ENCODE results near the gene BORCS6. TPM values are rescaled to one million over a fixed set of nuclear protein-coding genes. Genes with fewer than 3 reads are reported as not detected.

BORCS6 gene
- total RNA-seq: 5.5 and 5.6 TPM in 2 replicates
- long read RNA-seq: 0 reads

GRCh38 chr17:8189711-8190477 is at the start of gene BORCS6:
Gene BORCS6 (minus strand): TSS chr17:8190180. CDS start chr17:8190140, 40 bp downstream.
- Mint-ChIP-seq H3K27me3 (ENCODE audit: low read depth) (peaks cover 3% of the 10 kb centered on the region), H3K27ac (ENCODE audit: unreplicated experiment) (no peak within 1 kb of the TSS), H3K4me1 (peaks cover 15% of the 10 kb centered on the region), H3K9me3 (no peaks in the 10 kb centered on the region), H3K4me3 (peak within 1 kb of the TSS; percentile 90), H3K36me3 (ENCODE audit: low read depth) (no peaks in the 10 kb centered on the region)
- TF ChIP-seq CTCF (conservative IDR thresholded peaks at IDR 0.05): no peak
- peak; percentile 84 for DNase-seq (ENCODE audit: low read depth, low spot score)

GRCh38 chr17:8237886-8238285 is 47.9 kb upstream of the BORCS6 start:
- no peaks in the 10 kb centered on the region for H3K27me3 Mint-ChIP-seq (ENCODE audit: low read depth)
- no peak for TF ChIP-seq CTCF (conservative IDR thresholded peaks at IDR 0.05)
- H3K9me3 Mint-ChIP-seq: no peaks in the 10 kb centered on the region
- no peaks in the 10 kb centered on the region for H3K4me1 Mint-ChIP-seq
- peaks cover 10% of the 10 kb centered on the region for H3K36me3 Mint-ChIP-seq (ENCODE audit: low read depth)
- H3K4me3 Mint-ChIP-seq: no peak overlapping the region
- H3K27ac Mint-ChIP-seq (ENCODE audit: unreplicated experiment): no peak overlapping the region
- DNase-seq (ENCODE audit: low read depth, low spot score): no peak

- DNase-seq (ENCODE audit: low read depth, low spot score): no peak
- TF ChIP-seq CTCF (conservative IDR thresholded peaks at IDR 0.05): no peak
- Mint-ChIP-seq H3K27ac (ENCODE audit: unreplicated experiment) (peak overlapping the region; percentile 82), H3K4me1 (no peaks in the 10 kb centered on the region), H3K36me3 (ENCODE audit: low read depth) (peaks cover 12% of the 10 kb centered on the region), H3K4me3 (no peak overlapping the region), H3K9me3 (no peaks in the 10 kb centered on the region), H3K27me3 (ENCODE audit: low read depth) (no peaks in the 10 kb centered on the region)
Measured at GRCh38 chr17:8237175-8237574, 47.2 kb upstream of the BORCS6 start.

GRCh38 chr17:8235676-8236075 is 45.7 kb upstream of the BORCS6 start:
- no peak for TF ChIP-seq CTCF (conservative IDR thresholded peaks at IDR 0.05)
- no peaks in the 10 kb centered on the region for H3K27me3 Mint-ChIP-seq (ENCODE audit: low read depth)
- no peaks in the 10 kb centered on the region for H3K4me1 Mint-ChIP-seq
- no peak overlapping the region for H3K4me3 Mint-ChIP-seq
- no peak overlapping the region for H3K27ac Mint-ChIP-seq (ENCODE audit: unreplicated experiment)
- no peak for DNase-seq (ENCODE audit: low read depth, low spot score)
- no peaks in the 10 kb centered on the region for H3K9me3 Mint-ChIP-seq
- peaks cover 12% of the 10 kb centered on the region for H3K36me3 Mint-ChIP-seq (ENCODE audit: low read depth)

- Mint-ChIP-seq H3K9me3 (no peaks in the 10 kb centered on the region), H3K4me3 (no peak overlapping the region), H3K4me1 (no peaks in the 10 kb centered on the region), H3K36me3 (ENCODE audit: low read depth) (peaks cover 16% of the 10 kb centered on the region), H3K27me3 (ENCODE audit: low read depth) (no peaks in the 10 kb centered on the region), H3K27ac (ENCODE audit: unreplicated experiment) (no peak overlapping the region)
- DNase-seq (ENCODE audit: low read depth, low spot score): no peak
- no peak for TF ChIP-seq CTCF (conservative IDR thresholded peaks at IDR 0.05)
Measured at GRCh38 chr17:8234361-8235270, 44.6 kb upstream of the BORCS6 start.
